Activated T-helper 17 cell treated with anti-CD3 and anti-CD28 coated beads, Interleukin-2, amount 50 U/mL, for 72 hours (primary cell): ENCODE data around the gene CCDC89. TPM values are rescaled to one million over a fixed set of nuclear protein-coding genes. Genes with fewer than 3 reads are reported as not detected.
A peak's percentile ranks its signal among the peaks of the same experiment; 100 is the strongest.

Experiments used
- ATAC-seq: fragments of 150-1000 bp; cut with Tn5 transposase; replicated peaks from 2 replicates; pipeline ENCODE4 v1.10.0; 2021; ENCODE audit warnings: mild to moderate bottlenecking, moderate library complexity
- H3K27ac Mint-ChIP-seq: one replicate; pipeline ENCODE4 v1.8.0; 2022; ENCODE audit warnings: mixed read lengths
- H3K27me3 Mint-ChIP-seq: one replicate; pipeline ENCODE4 v1.8.0; 2022; ENCODE audit warnings: mixed read lengths
- H3K36me3 Mint-ChIP-seq: one replicate; pipeline ENCODE4 v1.8.0; 2022; ENCODE audit warnings: low read depth, mild to moderate bottlenecking, mixed read lengths
- H3K4me1 Mint-ChIP-seq: one replicate; pipeline ENCODE4 v1.8.0; 2022; ENCODE audit warnings: mixed read lengths
- H3K4me3 Mint-ChIP-seq: one replicate; pipeline ENCODE4 v1.8.0; 2022; ENCODE audit warnings: mild to moderate bottlenecking, mixed read lengths
- H3K9me3 Mint-ChIP-seq: one replicate; pipeline ENCODE4 v1.8.0; 2022; ENCODE audit warnings: mixed read lengths
- total RNA-seq, 2 donors: library from RNA; stranded (reverse); gene quantifications; one replicate each; pipeline ENCODE4 v1.2.3, GENCODE V29; 2022

CCDC89 gene
- total RNA-seq, 2 donors from 2014 or later, result not detected

DNA sequence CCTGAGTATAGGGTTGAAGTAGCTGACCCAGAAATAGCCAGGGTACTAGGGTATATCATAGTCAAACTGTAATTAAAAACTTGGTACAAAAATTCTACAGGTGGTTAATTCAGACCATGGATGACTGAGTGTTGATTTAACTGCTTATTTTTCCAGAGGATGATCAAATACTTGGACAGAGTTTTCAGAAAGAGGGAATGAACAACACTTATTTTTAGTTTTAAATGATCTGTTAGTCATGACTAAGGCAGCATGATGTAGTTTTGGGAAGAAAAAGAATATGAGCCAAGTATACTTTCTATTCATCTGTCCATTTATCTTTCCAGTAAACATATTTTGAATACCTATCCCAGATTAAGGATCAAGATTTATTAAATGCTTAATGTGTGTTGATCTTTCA, 19.8 kb upstream of the CCDC89 start:
- H3K4me1 Mint-ChIP-seq, result no peaks in the 10 kb centered on the region
- H3K4me3 Mint-ChIP-seq, result no peak overlapping the region
- no peaks in the 10 kb centered on the region for H3K27me3 Mint-ChIP-seq
- ATAC-seq, result no peak
- H3K9me3 Mint-ChIP-seq, result no peaks in the 10 kb centered on the region
- no peaks in the 10 kb centered on the region for H3K36me3 Mint-ChIP-seq
- H3K27ac Mint-ChIP-seq, result no peak overlapping the region

- H3K27me3 Mint-ChIP-seq, result no peaks in the 10 kb centered on the region
- no peak for ATAC-seq
- no peak overlapping the region for H3K27ac Mint-ChIP-seq
- no peaks in the 10 kb centered on the region for H3K36me3 Mint-ChIP-seq
- H3K9me3 Mint-ChIP-seq, result no peaks in the 10 kb centered on the region
- no peak overlapping the region for H3K4me3 Mint-ChIP-seq
- peaks cover 3% of the 10 kb centered on the region for H3K4me1 Mint-ChIP-seq
These were observed 19.0 kb upstream of the CCDC89 start for GRCh38 chr11:85704967-85705366.

DNA sequence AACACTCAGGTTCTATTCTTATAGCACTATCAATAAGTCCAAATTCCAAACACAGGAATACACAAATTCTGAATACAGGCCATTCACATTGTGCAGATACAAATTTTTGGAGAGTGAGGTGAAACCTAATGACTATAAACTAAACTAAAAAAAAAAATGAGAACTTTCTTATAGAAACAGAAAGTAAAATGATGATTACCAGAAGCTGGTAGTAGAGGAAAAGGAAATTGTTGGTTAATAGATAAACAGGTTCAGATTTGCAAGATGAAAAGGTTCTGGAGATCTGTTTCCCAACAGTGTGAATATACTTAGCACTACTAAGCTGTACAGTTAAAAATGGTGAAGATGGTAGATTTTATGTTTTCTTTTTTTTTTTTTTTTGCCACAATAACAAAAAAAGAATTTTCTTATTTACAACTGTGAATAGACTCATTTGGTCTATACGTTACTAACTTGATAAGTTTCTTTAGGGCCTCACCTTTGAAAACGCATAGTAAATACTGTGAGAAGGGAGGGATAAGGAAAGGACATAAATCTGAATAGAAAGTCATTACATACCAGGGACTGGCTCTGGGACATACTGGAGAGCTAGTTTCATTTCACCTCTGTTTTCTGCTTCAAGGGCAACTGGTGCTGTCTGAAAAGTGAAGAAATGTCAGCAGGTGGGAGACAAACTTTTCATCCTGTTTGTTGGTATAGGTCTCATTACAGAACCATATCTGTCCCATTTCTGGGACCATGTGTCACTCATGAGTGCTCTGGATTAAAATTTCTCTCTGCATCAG, 14.2 kb upstream of the CCDC89 start:
- peak; percentile 75 for ATAC-seq
- Mint-ChIP-seq H3K9me3 (no peaks in the 10 kb centered on the region), H3K4me3 (peak overlapping the region; percentile 58), H3K4me1 (peaks cover 18% of the 10 kb centered on the region), H3K27me3 (no peaks in the 10 kb centered on the region), H3K36me3 (no peaks in the 10 kb centered on the region), H3K27ac (peak overlapping the region; percentile 57)

- no peaks in the 10 kb centered on the region for H3K36me3 Mint-ChIP-seq
- peak; percentile 26 for ATAC-seq
- H3K27me3 Mint-ChIP-seq, result no peaks in the 10 kb centered on the region
- H3K4me3 Mint-ChIP-seq, result no peak overlapping the region
- no peaks in the 10 kb centered on the region for H3K9me3 Mint-ChIP-seq
- H3K4me1 Mint-ChIP-seq, result peaks cover 18% of the 10 kb centered on the region
- no peak overlapping the region for H3K27ac Mint-ChIP-seq
These were observed 12.2 kb upstream of the CCDC89 start for GRCh38 chr11:85698195-85698594.

GRCh38 chr11:85697747-85698146, 11.8 kb upstream of the CCDC89 start:
- no peak overlapping the region for H3K27ac Mint-ChIP-seq
- ATAC-seq, result peak; percentile 69
- H3K9me3 Mint-ChIP-seq, result no peaks in the 10 kb centered on the region
- H3K4me1 Mint-ChIP-seq, result peaks cover 18% of the 10 kb centered on the region
- H3K36me3 Mint-ChIP-seq, result no peaks in the 10 kb centered on the region
- H3K27me3 Mint-ChIP-seq, result no peaks in the 10 kb centered on the region
- H3K4me3 Mint-ChIP-seq, result no peak overlapping the region

GRCh38 chr11:85695546-85695945, 9.6 kb upstream of the CCDC89 start:
- Mint-ChIP-seq H3K9me3 (no peaks in the 10 kb centered on the region), H3K36me3 (no peaks in the 10 kb centered on the region), H3K27ac (no peak overlapping the region), H3K27me3 (no peaks in the 10 kb centered on the region), H3K4me1 (peaks cover 18% of the 10 kb centered on the region), H3K4me3 (no peak overlapping the region)
- no peak for ATAC-seq

DNA sequence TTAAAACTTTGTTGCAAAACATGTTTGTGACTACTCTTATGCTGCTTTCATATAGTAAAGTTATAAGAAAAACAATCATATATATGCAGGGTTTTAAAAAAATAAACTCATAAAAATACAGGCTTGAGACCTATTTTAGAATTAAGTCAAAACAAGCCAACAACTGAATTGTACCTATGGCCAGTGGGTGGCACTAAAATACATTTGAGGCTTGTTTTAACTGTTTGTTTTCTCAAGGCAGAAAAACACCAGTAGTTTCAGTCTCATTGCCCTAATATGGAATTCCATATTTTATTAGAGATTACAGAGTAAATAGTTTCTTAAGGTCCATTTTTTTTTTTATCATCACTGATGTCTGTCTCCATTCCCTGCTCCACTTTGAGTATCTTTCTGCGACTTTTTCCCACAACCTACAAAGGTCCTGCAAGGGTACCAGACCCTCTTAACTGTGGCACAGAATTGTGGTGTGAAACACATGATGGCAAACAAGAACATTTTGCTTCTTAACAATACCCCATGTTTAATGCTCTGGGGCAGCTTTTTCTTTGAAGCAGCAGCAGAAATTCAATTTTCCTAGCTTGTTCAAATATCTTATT, 8.5 kb upstream of the CCDC89 start:
- Mint-ChIP-seq H3K36me3 (no peaks in the 10 kb centered on the region), H3K4me1 (peaks cover 10% of the 10 kb centered on the region), H3K27me3 (no peaks in the 10 kb centered on the region), H3K4me3 (no peak overlapping the region), H3K27ac (no peak overlapping the region), H3K9me3 (no peaks in the 10 kb centered on the region)
- no peak for ATAC-seq

DNA sequence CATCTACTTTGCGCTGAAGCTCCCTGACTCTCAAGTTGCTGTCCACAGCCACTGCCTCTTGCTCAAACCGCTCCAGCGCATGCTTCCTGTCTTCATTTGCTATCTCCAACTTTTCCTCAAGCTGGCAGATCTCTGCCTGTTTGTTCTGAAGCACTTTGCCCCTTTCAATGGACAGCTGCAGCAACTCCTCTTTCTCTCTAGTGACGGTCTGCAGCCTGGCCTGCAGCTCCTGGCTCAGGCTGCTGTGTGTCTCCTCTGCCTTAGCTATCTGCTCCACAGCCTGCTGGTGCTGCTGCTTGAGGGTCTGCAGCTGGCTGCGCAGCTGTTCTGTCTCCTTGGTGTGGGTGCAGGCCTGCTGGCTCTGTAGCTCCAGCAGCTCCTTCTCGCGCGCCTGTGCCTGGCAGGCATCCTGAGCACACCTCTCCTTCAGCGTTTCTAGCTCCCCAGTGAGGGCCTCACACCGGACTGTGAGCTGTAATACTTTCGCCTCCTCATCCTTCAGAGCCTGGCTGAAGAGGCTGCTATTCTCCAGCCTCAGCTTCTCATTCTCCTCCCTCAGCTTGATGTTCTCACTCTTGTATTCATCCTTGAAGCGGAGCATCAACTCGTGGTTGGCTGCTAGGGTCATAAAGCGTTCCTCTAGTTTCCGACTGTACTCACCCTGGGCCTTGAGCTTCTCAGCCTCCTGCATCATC, 723 bp downstream of the CCDC89 start:
- H3K9me3 Mint-ChIP-seq, result no peaks in the 10 kb centered on the region

DNA sequence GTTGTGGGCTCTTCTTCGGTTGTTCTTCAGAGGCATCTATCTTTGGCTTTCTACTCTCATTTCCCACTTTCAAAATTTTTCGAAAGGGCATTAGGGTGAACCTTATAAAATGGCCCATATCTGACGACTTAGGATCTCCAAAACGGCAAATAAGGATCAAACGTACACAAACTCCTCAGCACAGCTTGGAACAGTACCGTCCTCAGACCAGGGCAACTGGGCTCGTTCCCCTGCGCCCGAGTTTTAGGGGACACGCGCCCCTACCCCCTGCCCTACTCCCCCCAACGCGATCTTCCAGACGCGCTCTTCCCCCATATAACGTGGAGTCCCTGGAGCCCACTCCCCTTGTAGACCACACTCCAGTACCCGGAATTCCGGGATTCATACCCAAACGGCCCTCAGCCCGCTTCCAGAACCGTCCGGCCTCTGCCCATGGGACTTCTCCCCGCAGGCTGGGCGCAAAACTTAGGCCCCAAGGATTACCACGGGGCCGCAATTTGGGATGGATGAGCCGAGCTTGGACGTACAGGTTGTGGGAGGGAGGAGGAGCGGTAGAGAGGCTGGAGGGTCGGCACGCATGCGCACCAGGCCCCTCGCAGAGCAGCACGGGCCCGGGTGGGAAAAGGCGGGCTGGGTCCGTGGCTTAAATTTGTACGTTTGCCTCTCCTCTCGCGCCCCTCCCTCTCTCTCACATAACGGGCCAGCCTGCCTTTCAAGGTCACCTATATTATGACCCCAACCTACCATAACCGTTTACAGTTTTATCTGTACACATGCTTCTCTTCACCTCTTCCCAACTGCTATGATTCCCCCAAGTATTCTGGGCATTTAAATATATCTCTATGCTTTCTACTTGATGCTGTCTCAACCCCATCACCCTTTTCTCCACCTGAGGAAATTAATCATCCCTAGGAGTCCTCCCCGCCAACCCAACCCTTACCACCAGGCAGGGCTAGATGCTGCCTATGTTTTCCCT, 3.4 kb downstream of the CCDC89 start:
- Mint-ChIP-seq H3K4me1 (peaks cover 13% of the 10 kb centered on the region), H3K9me3 (no peaks in the 10 kb centered on the region), H3K27ac (peak overlapping the region; percentile 90), H3K36me3 (peaks cover 5% of the 10 kb centered on the region), H3K4me3 (peak overlapping the region; percentile 85), H3K27me3 (no peaks in the 10 kb centered on the region)
- peak; percentile 87 for ATAC-seq

More for the DNA sequence above, 723 bp downstream of the CCDC89 start:
- Mint-ChIP-seq H3K4me3 (no peak overlapping the region), H3K4me1 (peaks cover 13% of the 10 kb centered on the region), H3K27ac (no peak overlapping the region), H3K27me3 (no peaks in the 10 kb centered on the region), H3K36me3 (peaks cover 5% of the 10 kb centered on the region)
- ATAC-seq, result no peak

GRCh38 chr11:85680897-85681296, 5.1 kb downstream of the CCDC89 start:
- no peak overlapping the region for H3K4me3 Mint-ChIP-seq
- peaks cover 13% of the 10 kb centered on the region for H3K4me1 Mint-ChIP-seq
- peaks cover 5% of the 10 kb centered on the region for H3K36me3 Mint-ChIP-seq
- H3K27me3 Mint-ChIP-seq, result no peaks in the 10 kb centered on the region
- no peak overlapping the region for H3K27ac Mint-ChIP-seq
- no peaks in the 10 kb centered on the region for H3K9me3 Mint-ChIP-seq
- ATAC-seq, result peak; percentile 77

- no peaks in the 10 kb centered on the region for H3K9me3 Mint-ChIP-seq
- ATAC-seq, result no peak
These were observed 6.4 kb downstream of the CCDC89 start for GRCh38 chr11:85679576-85679975.

GRCh38 chr11:85673393-85673792, 12.6 kb downstream of the CCDC89 start:
- ATAC-seq, result peak; percentile 44
- no peaks in the 10 kb centered on the region for H3K27me3 Mint-ChIP-seq
- H3K27ac Mint-ChIP-seq, result no peak overlapping the region
- no peak overlapping the region for H3K4me3 Mint-ChIP-seq
- H3K9me3 Mint-ChIP-seq, result no peaks in the 10 kb centered on the region
- H3K36me3 Mint-ChIP-seq, result no peaks in the 10 kb centered on the region
- no peaks in the 10 kb centered on the region for H3K4me1 Mint-ChIP-seq

More at GRCh38 chr11:85679576-85679975, 6.4 kb downstream of the CCDC89 start:
- no peak overlapping the region for H3K27ac Mint-ChIP-seq
- H3K36me3 Mint-ChIP-seq, result peaks cover 5% of the 10 kb centered on the region
- H3K4me3 Mint-ChIP-seq, result no peak overlapping the region
- peaks cover 13% of the 10 kb centered on the region for H3K4me1 Mint-ChIP-seq
- H3K27me3 Mint-ChIP-seq, result no peaks in the 10 kb centered on the region

DNA sequence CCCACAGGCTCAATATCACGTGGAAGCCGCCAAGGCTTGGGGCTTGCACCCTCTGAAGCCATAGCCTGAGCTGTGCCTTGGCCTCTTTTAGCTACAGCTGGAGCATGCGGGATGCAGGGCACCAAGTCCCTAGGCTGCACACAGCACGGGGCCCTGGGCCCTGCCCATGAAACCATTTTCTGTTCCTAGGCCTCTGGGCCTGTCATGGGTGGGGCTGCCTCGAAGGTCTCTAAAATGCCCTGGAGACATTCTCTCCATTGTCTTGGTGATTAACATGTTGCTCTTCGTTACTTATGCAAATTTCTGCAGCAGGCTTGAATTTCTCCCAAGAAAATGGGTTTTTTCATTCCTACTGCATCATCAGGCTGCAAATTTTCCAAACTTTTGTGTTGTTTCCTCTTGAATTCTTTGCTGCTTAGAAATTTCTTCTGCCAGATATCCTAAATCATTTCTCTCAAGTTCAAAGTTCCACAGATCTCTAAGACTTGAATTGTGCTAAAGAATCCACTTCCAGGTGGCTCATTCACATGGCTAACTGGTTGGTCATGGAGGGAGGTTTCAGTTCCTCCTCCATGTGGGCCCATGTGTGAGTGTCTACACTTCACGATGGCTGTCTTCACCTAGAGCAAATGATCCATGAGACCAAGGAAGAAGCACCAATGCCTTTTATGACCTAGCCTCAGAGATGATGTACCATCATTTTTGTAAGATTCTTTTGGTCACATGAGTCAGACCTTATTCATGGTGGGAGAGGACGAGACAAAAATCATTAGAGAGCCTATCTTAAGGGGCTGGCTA, 13.7 kb downstream of the CCDC89 start:
- ATAC-seq, result peak; percentile 6
- Mint-ChIP-seq H3K4me1 (no peaks in the 10 kb centered on the region), H3K27me3 (no peaks in the 10 kb centered on the region), H3K4me3 (no peak overlapping the region), H3K36me3 (no peaks in the 10 kb centered on the region), H3K9me3 (no peaks in the 10 kb centered on the region), H3K27ac (no peak overlapping the region)
